IPS-11a (cell line): ENCODE results near the gene SOX10.

Source experiments
- H3K4me3 ChIP-seq: one replicate; pipeline ENCODE4 v1.5.1; 2013; ENCODE audit warnings: low read depth, low read length, control low read depth

Gene SOX10

DNA sequence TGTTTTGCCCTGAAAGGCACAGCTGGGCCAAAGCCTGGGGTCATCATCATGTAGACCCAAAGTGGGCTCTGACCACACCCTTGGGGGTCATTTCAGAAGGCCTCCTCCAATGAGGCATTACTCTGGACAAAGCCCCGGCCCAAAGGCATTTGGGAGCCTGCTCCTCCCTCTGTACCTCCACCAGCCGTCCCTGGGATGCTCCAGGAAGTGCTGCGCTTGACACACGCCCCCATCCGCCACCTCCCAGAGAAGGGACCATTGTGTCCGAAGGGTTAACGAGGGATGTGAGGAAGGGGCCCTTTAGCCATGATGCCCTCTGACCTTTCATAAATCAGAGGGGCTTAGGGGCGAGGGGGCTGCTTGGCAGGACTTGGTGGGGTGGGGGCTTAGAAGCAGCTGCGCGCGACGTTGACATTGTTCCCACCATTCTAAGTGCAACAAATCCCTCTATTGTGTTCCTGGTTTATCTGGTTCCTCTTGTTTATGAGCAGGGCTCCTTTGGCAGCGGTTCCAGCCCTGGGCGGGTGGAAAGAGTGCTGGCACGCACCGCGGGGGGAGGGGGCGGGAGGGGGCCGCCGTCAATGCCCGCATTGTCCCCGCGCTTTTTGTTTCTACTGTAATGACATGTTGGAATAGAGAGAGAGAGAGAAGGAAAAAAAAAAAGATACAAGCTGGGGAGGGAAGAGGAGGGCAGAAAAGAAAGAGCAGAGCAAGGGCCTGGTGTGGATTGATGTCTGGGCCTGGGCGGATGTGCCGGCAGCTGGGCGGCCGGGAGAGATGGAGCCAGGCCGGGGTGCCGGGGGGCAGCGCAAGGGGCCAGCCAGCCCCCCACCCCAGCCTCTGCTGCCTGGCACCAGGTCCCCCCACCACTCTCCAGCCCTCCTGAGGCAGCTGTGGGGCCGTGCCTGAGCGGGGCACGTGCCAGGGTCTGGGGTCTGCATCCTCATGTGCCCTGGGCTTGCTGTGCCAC lies 32.1 kb upstream of the SOX10 start:
- H3K4me3 ChIP-seq, result no peak overlapping the region

DNA sequence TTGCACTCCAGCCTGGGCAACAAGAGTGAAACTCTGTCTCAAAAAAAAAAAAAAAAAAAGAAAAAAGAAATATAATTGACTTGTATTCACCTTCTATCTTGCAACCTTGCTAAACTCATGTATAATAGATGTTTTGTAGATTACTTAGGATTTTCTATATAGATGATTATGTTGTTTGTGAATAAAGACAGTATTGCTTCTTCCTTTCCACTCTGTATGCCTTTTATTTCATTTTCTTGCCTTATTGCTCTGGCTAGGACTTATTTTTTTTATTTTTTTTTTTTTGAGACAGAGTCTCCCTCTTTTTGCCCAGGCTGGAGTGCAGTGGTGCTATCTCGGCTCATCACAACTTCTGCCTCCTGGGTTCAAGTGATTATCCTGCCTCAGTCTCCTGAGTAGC lies 29.7 kb upstream of the SOX10 start:
- no peak overlapping the region for H3K4me3 ChIP-seq

DNA sequence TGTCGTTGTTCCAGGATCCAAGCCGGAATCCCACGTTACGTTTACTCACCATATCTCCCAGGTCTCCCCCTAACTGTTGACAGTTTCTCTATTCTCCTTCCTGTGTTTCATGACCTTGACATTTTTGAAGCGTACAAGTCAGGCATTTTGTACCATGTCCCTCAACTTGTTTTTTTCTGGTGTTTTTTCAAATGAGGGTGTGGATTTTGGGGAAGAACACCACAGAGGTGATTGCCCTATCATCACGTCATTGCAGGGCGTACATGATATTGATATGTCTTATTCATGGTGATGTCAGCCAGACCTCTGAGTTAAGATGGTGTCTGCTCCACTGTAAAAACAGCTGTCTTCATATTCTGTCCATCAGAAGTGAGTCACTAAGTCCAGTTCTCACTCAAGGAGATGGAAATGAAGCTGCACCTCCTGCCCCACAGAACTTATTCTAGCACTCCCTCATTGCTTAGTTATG lies 28.3 kb upstream of the SOX10 start:
- H3K4me3 ChIP-seq, result no peak overlapping the region

DNA sequence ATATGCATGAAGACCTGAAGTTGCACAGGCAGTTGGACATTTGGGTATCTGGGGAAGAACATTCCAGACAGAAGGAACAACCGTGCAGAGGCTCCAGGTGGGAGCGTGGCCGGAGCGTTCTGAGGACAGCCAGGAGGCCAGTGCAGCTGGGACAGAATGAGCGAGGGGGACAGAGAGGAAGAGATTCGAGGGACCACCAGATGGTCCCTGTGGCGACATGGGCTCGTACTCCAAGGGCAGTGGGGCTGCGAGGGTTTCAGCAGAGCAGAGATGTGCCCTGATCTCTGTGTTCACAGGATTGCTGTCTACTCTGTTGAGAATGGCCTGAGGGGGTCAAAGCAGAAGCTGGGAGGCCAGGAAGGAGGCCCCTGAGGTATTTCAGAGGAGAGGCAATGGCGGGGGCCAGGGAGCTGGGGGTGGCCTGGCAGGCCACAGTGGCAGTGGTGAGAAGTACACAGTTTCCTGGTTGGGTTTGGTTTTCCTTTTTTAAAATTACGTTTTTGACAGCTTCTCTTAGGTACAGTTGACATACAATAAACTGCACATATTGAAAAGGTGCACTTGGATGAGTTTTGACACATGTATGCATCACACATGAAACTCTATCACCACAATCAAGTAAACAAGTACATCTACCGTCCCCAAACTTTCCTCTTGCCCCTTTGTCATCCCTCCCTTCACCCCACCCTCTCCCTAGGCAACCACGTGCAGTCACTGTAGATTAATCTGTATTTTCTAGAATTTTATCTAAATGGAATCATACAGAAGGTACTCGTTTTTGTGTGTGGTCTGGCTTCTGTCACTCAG lies 24.8 kb upstream of the SOX10 start:
- no peak overlapping the region for H3K4me3 ChIP-seq

DNA sequence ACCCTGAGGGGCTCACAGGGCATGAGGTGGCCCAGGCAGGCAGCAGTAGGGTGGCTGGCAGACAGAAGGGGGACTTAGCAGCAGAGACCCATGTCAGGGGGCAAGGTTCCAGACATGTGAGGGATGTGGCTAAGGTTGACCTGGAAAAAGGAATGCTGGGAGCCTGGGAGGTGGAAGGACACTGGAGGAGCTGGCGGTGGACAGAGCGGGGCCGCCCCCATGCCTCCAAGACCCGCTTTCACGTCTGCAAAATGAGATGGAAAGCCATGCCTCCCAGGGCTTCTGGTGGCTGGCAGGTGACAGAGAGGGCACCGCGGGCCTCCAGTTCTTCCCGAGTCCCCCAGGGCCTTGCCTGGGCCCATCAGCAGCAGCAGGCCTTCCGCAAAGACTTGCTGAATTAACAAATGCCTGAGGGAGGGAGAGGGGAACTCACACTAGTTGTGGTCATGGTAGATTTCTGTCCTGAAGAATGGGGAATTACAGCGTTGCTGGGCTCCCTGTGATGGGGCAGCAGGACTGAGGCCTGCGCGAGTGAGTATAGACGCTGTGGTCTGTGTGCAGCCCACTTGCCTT lies 23.1 kb upstream of the SOX10 start:
- H3K4me3 ChIP-seq, result no peak overlapping the region

DNA sequence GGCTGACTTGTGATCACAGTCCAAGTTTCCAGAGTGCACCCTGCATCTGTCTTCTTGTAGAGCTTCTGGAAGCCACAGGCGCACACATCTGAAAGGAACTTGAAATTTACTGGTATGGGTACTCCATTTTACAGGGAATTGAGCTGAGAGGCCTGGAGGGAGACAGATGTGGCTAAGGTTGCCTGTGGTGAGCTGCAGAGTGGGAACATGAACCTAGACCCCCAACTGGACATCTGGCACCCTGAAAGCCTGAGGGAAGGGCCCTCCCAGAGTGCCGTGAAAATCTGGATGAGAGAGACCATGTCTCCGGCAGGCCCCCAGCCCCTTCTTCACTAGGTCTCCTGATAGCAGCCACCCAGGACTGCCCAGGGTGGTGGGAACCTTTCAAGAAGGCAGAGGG lies 22.6 kb upstream of the SOX10 start:
- H3K4me3 ChIP-seq, result no peak overlapping the region

DNA sequence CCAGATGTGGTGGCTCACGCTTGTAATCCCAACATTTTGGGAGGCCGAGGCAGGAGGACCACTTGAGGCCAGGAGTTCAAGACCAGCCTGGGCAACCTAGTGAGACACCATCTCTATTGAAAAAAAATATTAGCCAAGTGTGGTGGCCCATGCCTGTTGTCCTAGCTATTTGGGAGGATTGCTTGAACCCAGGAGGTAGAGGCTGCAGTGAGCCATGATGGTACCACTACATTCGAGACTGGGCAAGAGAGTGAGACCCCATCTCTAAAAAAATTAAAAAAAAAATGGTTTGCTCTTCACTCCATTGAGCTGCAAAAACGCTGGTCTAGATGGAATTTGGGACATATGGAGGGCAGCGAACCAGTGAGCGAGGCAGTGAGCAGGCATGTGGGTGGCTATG lies 21.6 kb upstream of the SOX10 start:
- no peak overlapping the region for H3K4me3 ChIP-seq

DNA sequence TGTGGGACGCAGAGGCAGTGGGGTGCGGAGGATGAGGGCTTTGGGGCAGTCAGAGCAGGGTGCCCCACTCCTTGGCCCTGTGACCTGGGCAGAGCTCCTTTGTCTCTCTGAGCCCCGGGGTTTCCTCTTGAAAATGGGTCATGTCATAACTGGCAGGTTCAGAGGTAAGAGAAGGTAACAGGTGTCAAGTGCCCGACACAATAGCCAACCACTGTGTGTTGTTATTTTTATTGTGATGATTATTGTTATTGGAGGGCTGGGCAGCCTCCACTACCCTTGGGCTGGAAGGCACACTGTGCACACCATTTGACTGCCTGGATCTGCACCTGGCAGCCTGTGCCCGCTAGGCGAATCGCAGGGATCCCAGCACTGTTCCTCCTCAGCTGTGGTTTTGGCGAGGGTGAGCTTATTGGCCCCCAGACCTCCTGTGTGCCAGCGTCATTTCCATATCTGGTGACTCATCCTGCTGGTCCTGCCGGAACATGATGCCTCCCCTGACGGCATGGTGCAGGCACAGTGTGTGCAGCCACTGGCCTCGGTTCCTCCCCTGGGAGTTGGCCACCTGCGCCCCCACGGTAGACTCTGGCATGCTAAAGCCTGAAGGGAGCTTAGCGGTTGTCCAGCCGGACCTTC lies 15.4 kb upstream of the SOX10 start:
- no peak overlapping the region for H3K4me3 ChIP-seq

DNA sequence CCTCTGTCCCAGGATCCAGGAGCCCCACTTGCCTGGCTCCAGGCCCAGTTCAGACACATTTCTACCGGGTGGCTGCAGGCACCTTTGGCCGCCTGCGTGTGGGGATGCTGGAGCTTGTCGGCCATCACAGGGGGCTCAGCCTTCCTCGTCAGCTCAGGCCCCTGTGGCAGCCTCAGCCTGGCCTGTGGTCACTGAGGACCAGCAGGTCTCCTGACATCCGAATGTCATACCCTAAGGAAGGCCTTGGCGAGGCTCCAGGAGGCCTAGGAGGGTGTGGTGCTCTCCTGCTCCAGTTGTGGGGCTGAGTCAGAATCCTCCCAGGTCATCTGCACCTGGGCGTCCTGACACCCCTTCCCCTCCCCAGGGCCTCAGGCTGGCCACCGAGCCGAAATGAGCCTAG lies 14.9 kb upstream of the SOX10 start:
- no peak overlapping the region for H3K4me3 ChIP-seq

DNA sequence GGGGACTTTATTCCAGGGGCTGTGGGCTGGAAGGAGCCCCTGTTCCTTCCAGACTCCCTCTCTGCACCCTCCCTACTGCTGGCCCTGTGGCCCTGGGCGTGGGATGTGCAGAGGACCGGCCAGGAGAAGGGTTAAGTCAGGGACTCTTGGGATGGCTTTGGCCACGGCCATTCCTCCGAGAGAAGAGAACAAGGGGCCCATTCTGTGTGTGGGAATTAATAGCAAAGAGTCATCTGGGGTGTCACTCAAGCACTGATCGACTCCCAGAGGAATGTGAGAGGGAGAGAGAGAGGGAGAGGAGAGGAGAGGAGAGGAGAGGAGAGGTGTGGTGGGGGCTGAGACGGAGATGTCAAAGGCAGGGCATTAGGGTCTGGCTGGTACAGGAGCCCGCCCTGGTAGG lies 14.2 kb upstream of the SOX10 start:
- H3K4me3 ChIP-seq, result no peak overlapping the region

DNA sequence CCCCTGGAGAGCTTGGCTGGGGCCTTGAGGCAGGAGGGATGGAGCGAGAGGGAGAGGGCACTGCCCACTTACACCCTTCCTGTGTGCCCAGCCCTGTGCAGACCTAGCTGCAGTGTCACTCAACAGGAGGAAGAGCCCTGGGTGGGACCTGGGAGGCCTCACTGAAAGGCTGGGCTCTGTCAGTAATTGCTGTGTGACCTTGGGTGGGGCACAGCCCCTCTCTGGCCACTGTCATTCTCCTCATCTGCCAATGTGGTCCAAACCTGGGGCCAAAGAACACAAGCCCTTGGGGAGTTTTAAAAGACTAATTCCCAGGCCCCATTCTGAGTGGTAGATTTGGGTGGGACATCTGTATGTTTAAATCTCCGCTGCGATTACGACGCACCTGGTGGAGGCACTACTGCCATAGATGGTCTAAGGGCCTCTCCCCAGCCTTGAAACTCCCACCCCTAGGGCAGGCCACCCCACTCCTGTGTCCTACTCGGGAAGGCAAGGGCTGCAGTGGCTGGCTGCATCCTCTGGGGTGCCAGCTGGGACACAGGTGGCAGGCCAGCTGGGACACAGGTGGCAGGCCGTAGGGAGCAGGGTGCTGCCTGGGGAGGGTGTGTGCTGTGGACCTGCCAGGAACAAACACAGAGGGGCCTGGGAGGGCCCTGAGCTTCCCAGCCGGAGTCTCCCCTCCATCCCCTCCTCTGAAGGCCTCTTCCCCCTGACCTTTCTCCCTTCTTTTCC lies 12.3 kb upstream of the SOX10 start:
- no peak overlapping the region for H3K4me3 ChIP-seq

DNA sequence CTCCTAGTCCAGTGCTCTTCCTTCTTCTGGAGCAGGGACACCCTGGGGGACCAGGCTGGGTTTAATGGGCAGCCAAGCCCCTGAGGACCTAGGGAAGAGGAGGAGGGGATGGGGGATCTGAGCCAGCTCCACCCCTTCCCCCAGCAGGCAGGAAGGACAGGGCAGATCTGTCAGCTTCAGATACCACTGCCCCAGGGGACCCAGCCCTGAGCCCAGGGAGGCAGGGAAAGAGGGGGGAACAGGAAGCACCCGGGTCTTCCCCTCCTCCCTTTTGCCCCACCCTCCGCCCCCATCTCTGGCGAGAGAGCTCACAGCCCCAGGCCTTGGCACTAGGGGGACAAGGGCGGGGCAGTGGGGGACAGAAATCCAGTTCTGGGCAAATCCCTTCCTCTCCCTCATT lies 11.7 kb upstream of the SOX10 start:
- H3K4me3 ChIP-seq, result no peak overlapping the region

DNA sequence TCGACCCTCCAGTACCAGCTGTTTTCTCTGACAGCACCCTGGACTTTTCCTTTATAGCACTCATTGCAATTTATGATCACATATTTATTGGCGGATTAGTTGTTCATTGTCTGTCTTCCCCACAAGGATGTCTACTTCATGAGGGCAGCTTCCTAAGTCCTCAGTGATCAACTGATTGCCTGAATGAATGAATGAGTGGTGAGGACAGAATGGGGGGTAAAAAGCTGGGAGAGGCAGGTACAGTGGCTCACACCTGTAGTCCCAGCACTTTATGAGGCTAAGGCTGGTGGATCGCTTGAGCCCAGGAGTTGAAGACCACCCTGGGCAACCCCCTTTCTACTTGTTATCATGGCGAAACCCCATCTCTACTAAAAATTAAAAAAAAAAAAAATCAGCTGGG lies 11.1 kb upstream of the SOX10 start:
- no peak overlapping the region for H3K4me3 ChIP-seq

DNA sequence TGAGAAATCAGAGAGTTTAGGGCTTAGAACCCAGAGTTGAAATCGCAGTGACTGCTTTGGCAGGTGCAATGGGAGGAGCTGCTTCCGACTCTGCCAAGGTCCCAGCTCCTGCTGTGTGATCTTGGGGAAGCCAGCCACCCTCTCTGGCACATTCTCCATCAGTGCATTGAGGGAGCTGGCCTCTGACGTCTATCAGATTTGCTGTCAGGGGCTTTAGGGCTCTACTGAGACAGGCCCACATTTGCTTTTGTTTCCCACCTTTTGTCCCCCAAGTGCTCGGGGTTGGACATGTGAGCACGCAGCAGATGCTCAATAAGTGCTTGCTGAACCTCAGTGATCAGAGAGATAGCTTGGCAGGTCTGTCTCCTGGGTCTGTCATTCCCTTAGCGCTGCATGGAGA lies 10.6 kb upstream of the SOX10 start:
- no peak overlapping the region for H3K4me3 ChIP-seq

DNA sequence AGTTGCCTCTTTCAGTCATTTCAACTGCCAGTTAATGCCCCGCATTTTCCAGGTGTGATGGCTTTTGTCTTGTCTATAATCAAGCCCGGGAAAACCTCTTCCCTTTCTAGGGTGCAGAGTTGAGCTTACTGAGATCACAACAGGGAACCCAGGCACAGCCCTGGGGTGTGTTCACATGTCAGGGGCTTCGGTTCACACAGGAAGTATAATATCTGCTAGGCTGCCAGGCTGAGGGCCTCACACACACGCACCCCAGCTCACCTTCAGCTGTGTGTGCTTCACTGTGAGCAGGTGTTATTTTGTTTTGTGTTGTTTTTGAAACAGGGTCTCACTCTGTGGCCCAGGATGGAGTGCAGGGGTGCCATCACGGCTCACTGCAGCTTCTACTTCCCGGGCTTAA lies 9.7 kb upstream of the SOX10 start:
- H3K4me3 ChIP-seq, result no peak overlapping the region

DNA sequence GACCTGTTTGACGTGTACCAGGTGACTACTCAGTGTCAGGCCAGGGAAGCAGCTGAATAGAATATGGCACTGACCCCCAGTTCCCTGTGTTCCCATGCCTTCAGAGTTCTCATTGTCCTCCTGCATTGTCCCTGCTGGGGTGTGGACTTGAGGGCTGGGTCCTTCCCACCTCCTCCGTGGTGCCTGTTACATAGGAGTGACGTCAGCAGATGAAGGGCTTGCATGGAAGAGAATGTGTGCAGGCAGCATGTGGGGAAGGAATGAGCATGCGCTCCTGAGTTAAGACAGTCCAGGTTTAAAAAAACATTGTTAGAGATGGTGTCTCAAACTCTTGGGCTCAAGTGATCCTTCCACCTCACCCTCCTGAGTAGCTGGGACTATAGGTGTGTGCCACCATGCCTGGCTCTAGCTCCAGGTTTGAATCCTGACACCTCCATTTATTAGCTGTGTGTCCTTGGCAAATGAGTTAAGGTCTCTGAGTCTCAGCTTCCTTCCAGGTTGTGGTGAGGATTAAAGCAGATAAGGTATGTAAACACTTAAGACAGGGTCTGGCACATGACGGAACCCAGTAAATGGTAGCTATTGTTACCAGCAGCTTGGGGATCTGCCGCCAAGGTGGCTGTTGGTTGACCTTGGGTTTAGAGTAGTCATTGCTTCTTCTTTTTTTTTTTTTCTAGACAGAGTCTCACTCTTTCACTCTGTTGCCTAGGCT lies 7.5 kb upstream of the SOX10 start:
- no peak overlapping the region for H3K4me3 ChIP-seq

DNA sequence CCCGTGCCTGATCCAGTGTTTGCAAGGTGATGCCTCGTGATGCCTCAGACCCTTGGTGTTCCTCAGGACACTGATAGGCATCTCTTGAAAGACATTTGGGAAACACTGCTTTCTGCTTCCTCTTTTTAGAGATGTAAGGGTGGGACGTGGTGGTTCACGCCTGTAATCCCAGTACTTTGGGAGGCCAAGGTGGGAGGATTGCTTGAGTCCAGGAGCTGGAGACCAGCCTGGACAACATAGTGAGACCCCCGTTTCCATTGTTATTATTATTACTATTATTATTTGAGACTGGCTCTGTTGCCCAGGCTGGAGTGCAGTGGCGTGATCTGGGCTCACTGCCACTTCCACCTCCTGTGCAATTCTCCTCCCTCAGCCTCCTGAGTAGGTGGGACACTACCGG lies 6.5 kb upstream of the SOX10 start:
- no peak overlapping the region for H3K4me3 ChIP-seq

DNA sequence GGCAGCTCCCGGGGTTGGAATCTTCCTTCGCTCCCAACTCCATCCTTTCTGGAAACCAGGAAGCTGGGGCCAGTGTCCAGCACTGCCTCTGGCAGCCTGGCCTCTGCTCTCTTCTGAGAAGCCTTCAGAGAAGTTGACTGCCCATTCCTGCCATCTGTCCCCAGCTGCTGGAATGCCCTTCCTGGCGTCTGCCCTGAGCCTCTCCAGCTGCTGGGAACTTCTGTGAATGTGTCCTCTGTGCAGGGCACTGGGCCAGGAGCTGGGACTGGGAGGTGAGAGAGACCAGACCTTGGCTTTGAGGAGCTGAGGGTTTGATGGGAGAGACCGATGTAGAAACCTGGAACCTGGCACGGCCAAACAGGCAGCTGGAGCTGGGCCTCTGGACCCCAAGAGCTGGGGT lies 5.9 kb upstream of the SOX10 start:
- H3K4me3 ChIP-seq, result no peak overlapping the region

DNA sequence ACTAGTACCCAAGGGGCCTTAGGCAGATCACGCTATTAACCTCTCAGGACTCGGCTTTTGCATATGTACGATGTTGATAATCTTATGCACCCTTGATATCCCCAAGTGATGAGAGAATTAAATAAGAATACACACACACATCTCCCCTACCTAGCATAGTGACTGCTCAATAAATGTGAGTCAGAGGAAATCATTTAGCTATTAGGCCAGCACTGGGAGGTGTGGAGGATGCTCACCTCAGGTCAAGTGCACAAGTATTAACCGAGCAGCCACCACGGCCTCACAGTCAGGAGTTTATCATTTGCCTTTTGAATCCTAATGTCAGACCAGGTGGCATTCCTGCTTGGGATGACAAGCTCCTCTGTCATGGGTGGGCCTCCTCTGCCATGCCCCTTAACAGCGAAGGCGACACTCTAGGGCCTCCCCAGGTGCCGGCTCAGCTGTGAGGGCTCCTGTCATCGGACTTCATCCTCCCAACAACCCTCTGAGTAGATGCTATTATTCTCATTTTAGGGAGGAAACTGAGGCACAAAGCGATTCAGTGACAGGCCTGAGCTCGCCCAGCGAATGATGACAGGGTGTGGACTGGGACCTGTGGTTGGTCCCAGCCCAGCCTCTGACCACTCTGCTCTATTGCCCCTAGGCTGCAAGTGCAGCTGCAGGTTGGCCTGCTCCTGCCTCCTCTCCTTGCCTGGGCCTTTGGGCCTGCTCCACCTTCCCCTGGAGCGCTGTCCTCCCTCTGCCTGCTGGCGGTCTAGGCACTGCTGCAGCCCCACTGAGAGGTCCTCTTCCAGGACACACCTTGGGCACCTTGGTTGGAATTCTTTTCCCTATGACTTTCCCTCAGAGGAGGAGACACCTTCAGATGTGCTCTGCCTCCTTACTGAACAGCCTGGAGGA lies 5.0 kb upstream of the SOX10 start:
- H3K4me3 ChIP-seq, result no peak overlapping the region
